IMR-90 (cell line): Measurements from ENCODE around the gene PLCB4. TPM values are rescaled to one million over a fixed set of nuclear protein-coding genes. Genes with fewer than 3 reads are reported as not detected.

Experiments used
- ATAC-seq: fragments of 200-7000 bp; cut with Tn5 transposase; 2 replicates; pipeline ENCODE4 v1.9.1; 2020; ENCODE audit warnings: low read depth, mild to moderate bottlenecking, moderate library complexity
- BruUV-seq: library from RNA; stranded (reverse); fragments of 400-500 nt; replicated peaks from 2 replicates; lab custom pipeline; 2021; lab: Mats Ljungman, UMichigan
- CTCF ChIA-PET: fragments of 300-600 bp; formaldehyde crosslinking; extraction: SDS; loops from one replicate; lab custom pipeline; 2021; ENCODE audit warnings: antibody characterized with exemption; lab: Yijun Ruan, JAX
- POLR2A ChIA-PET: fragments of 300-600 bp; sonication (Branson Sonifier 250); formaldehyde crosslinking; loops from one replicate; lab custom pipeline; 2022; ENCODE audit warnings: antibody characterized with exemption; ENCODE audit not compliant: unreplicated experiment; lab: Charles Lee
- DNase-seq: peaks from one replicate; pipeline ENCODE4 v3.0.0; 2013
- H2AFZ ChIP-seq: replicated peaks from 2 replicates; pipeline ENCODE3; 2013; ENCODE audit warnings: low read length, mild to moderate bottlenecking; ENCODE audit not compliant: poor library complexity
- H2AK5ac ChIP-seq: 2 replicates; pipeline ENCODE4 v1.6.1; 2013; ENCODE audit warnings: low read depth, low read length, inconsistent platforms
- H2AK9ac ChIP-seq: replicated peaks from 2 replicates; pipeline ENCODE3; 2013; ENCODE audit warnings: mild to moderate bottlenecking, low read depth, low read length, moderate library complexity; ENCODE audit not compliant: poor library complexity
- H2BK120ac ChIP-seq: 2 replicates; pipeline ENCODE4 v1.6.1; 2013; ENCODE audit warnings: low read depth, low read length, inconsistent platforms
- H2BK15ac ChIP-seq: 3 replicates; pipeline ENCODE4 v1.6.1; 2013; ENCODE audit warnings: low read depth, low read length, inconsistent platforms
- H2BK20ac ChIP-seq: 2 replicates; pipeline ENCODE4 v1.6.1; 2013; ENCODE audit warnings: low read depth, mild to moderate bottlenecking, inconsistent platforms, low read length, moderate library complexity
- H2BK5ac ChIP-seq: 2 replicates; pipeline ENCODE4 v1.6.1; 2013; ENCODE audit warnings: mild to moderate bottlenecking, low read depth, low read length, inconsistent platforms; ENCODE audit not compliant: poor library complexity, severe bottlenecking
- H3K14ac ChIP-seq: replicated peaks from 2 replicates; pipeline ENCODE4 v1.6.1; 2013; ENCODE audit warnings: low read depth, low read length, inconsistent platforms
- H3K18ac ChIP-seq: 2 replicates; pipeline ENCODE4 v1.6.1; 2013; ENCODE audit warnings: low read depth, low read length, control low read depth
- H3K23ac ChIP-seq: 2 replicates; pipeline ENCODE4 v1.6.1; 2013; ENCODE audit warnings: low read depth, low read length, inconsistent platforms
- H3K27ac ChIP-seq: 2 replicates; pipeline ENCODE4 v1.5.1; 2013; ENCODE audit warnings: mild to moderate bottlenecking, control low read depth, low read length; ENCODE audit not compliant: insufficient read depth
- H3K27me3 ChIP-seq: 2 replicates; pipeline ENCODE4 v1.6.1; 2013; ENCODE audit warnings: low read length; ENCODE audit not compliant: control insufficient read depth, insufficient read depth
- H3K36me3 ChIP-seq: 2 replicates; pipeline ENCODE4 v1.6.1; 2013; ENCODE audit warnings: low read length, mixed read lengths; ENCODE audit not compliant: control insufficient read depth, insufficient read depth
- H3K4ac ChIP-seq: 2 replicates; pipeline ENCODE4 v1.6.1; 2013; ENCODE audit warnings: low read depth, low read length, inconsistent platforms
- H3K4me1 ChIP-seq: 2 replicates; pipeline ENCODE4 v1.6.1; 2013; ENCODE audit warnings: low read length, mixed read lengths; ENCODE audit not compliant: control insufficient read depth, insufficient read depth
- H3K4me2 ChIP-seq: 2 replicates; pipeline ENCODE4 v1.6.1; 2013; ENCODE audit warnings: low read depth, mild to moderate bottlenecking, control low read depth, low read length, moderate library complexity
- H3K4me3 ChIP-seq: 2 replicates; pipeline ENCODE4 v1.5.1; 2013; ENCODE audit warnings: low read depth, mild to moderate bottlenecking, control low read depth, low read length, moderate library complexity; ENCODE audit not compliant: insufficient read depth
- H3K56ac ChIP-seq: 2 replicates; pipeline ENCODE4 v1.6.1; 2013; ENCODE audit warnings: low read length, inconsistent platforms; ENCODE audit not compliant: insufficient read depth; ENCODE audit errors: extremely low read depth
- H3K79me1 ChIP-seq, 2 experiments: 2 replicates each; pipeline ENCODE4 v1.6.1; 2013; ENCODE audit warnings: low read length in 2 of 2, inconsistent platforms in 1 of 2, low read depth in 1 of 2
- H3K9ac ChIP-seq: 2 replicates; pipeline ENCODE4 v1.6.1; 2013; ENCODE audit warnings: low read depth, low read length, control low read depth
- H3K9me1 ChIP-seq: 2 replicates; pipeline ENCODE4 v1.6.1; 2013; ENCODE audit warnings: low read length, inconsistent platforms; ENCODE audit not compliant: insufficient read depth
- H3K9me3 ChIP-seq: 2 replicates; pipeline ENCODE4 v1.6.1; 2013; ENCODE audit warnings: low read length; ENCODE audit not compliant: control insufficient read depth, insufficient read depth
- H4K20me1 ChIP-seq: 2 replicates; pipeline ENCODE4 v1.6.1; 2013; ENCODE audit warnings: low read length, inconsistent platforms; ENCODE audit not compliant: insufficient read depth
- H4K5ac ChIP-seq: 2 replicates; pipeline ENCODE4 v1.6.1; 2013; ENCODE audit warnings: mild to moderate bottlenecking, low read depth, low read length, control low read depth
- H4K8ac ChIP-seq, 2 experiments: 2 replicates each; pipeline ENCODE4 v1.6.1; 2013; ENCODE audit warnings: low read depth in 2 of 2, low read length in 2 of 2, control low read depth in 1 of 2, inconsistent platforms in 1 of 2
- H4K91ac ChIP-seq: 2 replicates; pipeline ENCODE4 v1.6.1; 2013; ENCODE audit warnings: low read depth, low read length, inconsistent platforms; ENCODE audit not compliant: insufficient read depth
- BHLHE40 ChIP-seq: fragments of 150-350 bp; IDR thresholded peaks from 2 replicates; pipeline ENCODE4 v1.6.1; 2016; ENCODE audit warnings: mild to moderate bottlenecking, low read depth, low read length
- CEBPB ChIP-seq: IDR thresholded peaks from 2 replicates; pipeline ENCODE4 v1.6.1; 2012; ENCODE audit warnings: low read depth, low read length, improper control_type of control experiment
- CHD1 ChIP-seq: IDR thresholded peaks from 2 replicates; pipeline ENCODE4 v1.6.1; 2012; ENCODE audit warnings: low read depth, low read length, improper control_type of control experiment
- ELK1 ChIP-seq: fragments of 150-350 bp; IDR thresholded peaks from 2 replicates; pipeline ENCODE4 v1.6.1; 2016; ENCODE audit warnings: low read depth, mild to moderate bottlenecking, low read length, moderate library complexity, borderline replicate concordance
- FOS ChIP-seq: fragments of 150-350 bp; IDR thresholded peaks from 2 replicates; pipeline ENCODE4 v1.6.1; 2016; ENCODE audit warnings: low read depth, low read length
- MAFK ChIP-seq: IDR thresholded peaks from 2 replicates; pipeline ENCODE4 v1.6.1; 2012; ENCODE audit warnings: low read depth, low read length, improper control_type of control experiment
- MAZ ChIP-seq: IDR thresholded peaks from 2 replicates; pipeline ENCODE4 v1.6.1; 2012; ENCODE audit warnings: low read depth, mild to moderate bottlenecking, low read length, improper control_type of control experiment, moderate library complexity, borderline replicate concordance
- MXI1 ChIP-seq: IDR thresholded peaks from 2 replicates; pipeline ENCODE4 v1.6.1; 2012; ENCODE audit warnings: low read depth, mild to moderate bottlenecking, low read length, moderate library complexity, borderline replicate concordance
- NFE2L2 ChIP-seq: fragments of 150-350 bp; IDR thresholded peaks from 2 replicates; pipeline ENCODE4 v1.6.1; 2016; ENCODE audit warnings: low read depth, mild to moderate bottlenecking, low read length
- POLR2A ChIP-seq: IDR thresholded peaks from 2 replicates; pipeline ENCODE4 v1.6.1; 2012; ENCODE audit warnings: mild to moderate bottlenecking, low read depth, low read length
- RAD21 ChIP-seq: IDR thresholded peaks from 2 replicates; pipeline ENCODE4 v1.6.1; 2012; ENCODE audit warnings: low read length, improper control_type of control experiment
- RCOR1 ChIP-seq: IDR thresholded peaks from 2 replicates; pipeline ENCODE4 v1.6.1; 2012; ENCODE audit warnings: mild to moderate bottlenecking, low read length, improper control_type of control experiment; ENCODE audit not compliant: insufficient replicate concordance
- RFX5 ChIP-seq: IDR thresholded peaks from 2 replicates; pipeline ENCODE4 v1.8.0; 2012; ENCODE audit warnings: low read depth, mild to moderate bottlenecking, low read length, moderate library complexity
- SMC3 ChIP-seq: fragments of 150-350 bp; IDR thresholded peaks from 2 replicates; pipeline ENCODE4 v1.6.1; 2016; ENCODE audit warnings: low read depth, mild to moderate bottlenecking, antibody characterized with exemption, low read length, moderate library complexity
- dilution Hi-C: fragments of 300-500 bp; cut with HindIII; formaldehyde crosslinking; loops from one replicate; pipeline ENCODE4 v1.14.3; 2018; ENCODE audit warnings: low sequenced_read_pairs; ENCODE audit not compliant: unreplicated experiment
- in situ Hi-C: fragments of 300-500 bp; cut with MboI; formaldehyde crosslinking; loops from 3 replicates; pipeline ENCODE4 v1.14.3; 2019; ENCODE audit warnings: low sequenced_read_pairs, inconsistent platforms, mixed read lengths
- intact Hi-C: fragments of 100-400 bp; cut with micrococcal nuclease; formaldehyde crosslinking; loops from 2 replicates; pipeline ENCODE4 v1.10.0; 2022
- polyA plus RNA-seq, 3 experiments: library from polyadenylated mRNA; depleted of rRNA; stranded (reverse); fragments of >200 nt; gene quantifications; 2 replicates each; pipeline ENCODE4 v1.2.3, GENCODE V29; 2012; ENCODE audit warnings: low replicate concordance in 1 of 3
- total RNA-seq: library from RNA; depleted of rRNA; stranded (reverse); fragments of >200 nt; gene quantifications from 2 replicates; pipeline ENCODE4 v1.2.3, GENCODE V29; 2012
- TF ChIP-seq, protein P1 (sequence below): conservative IDR thresholded peaks from 2 replicates; pipeline ENCODE4 v1.5.1; 2012; ENCODE audit warnings: mild to moderate bottlenecking, low read depth, low read length, improper control_type of control experiment
- TF ChIP-seq, protein P2 (sequence below): fragments of 150-350 bp; IDR thresholded peaks from 2 replicates; pipeline ENCODE4 v1.6.1; 2017; ENCODE audit warnings: mild to moderate bottlenecking, antibody characterized with exemption, low read length, low read depth

Gene PLCB4
- total and polyA plus RNA-seq, 2 of the 4 experiments (the other 2 are of a cell fraction), result 12.5 to 24.0 TPM

- Histone ChIP-seq H4K91ac (no peak overlapping the region), H3K9me3 (no peaks in the 10 kb centered on the region), H2BK5ac (no peak overlapping the region), H3K4ac (no peak overlapping the region), H3K56ac (no peak overlapping the region), H3K27me3 (no peaks in the 10 kb centered on the region), H2AK5ac (no peak overlapping the region), H3K18ac (no peak overlapping the region), H3K9me1 (peaks cover 9% of the 10 kb centered on the region), H4K20me1 (no peaks in the 10 kb centered on the region), H4K8ac (no peak overlapping the region), H3K36me3 (peaks cover 15% of the 10 kb centered on the region), H2BK20ac (no peak overlapping the region), H3K9ac (no peak overlapping the region), H2AK9ac (no peak overlapping the region), H2BK120ac (no peak overlapping the region), H3K23ac (no peak overlapping the region), H3K4me1 (peaks cover 8% of the 10 kb centered on the region), H3K79me1 (peaks cover 0 to 10% of the 10 kb centered on the region in 2 experiments; a peak in 1 of 4 replicates), H3K4me2 (no peak overlapping the region), H3K27ac (no peak overlapping the region), H2BK15ac (no peak overlapping the region), H2AFZ (no peak overlapping the region), H3K14ac (no peak overlapping the region), H4K5ac (no peak overlapping the region), H3K4me3 (no peak overlapping the region)
- DNase-seq (no peak), ATAC-seq (no peak)
- POLR2A ChIA-PET, result no interaction called here
- intact Hi-C loops (no loop called here), dilution Hi-C loops (no loop called here), in situ Hi-C loops (loop anchor here (25.0 kb wide), 1 partner anchor 509 kb away; no protein-coding TSS in a partner anchor)
- no peak for TF ChIP-seq SMC3
- no peak for TF ChIP-seq MXI1
- TF ChIP-seq MAFK, result no peak
- no peak for TF ChIP-seq BHLHE40
- TF ChIP-seq FOS, result no peak
- TF ChIP-seq RCOR1, result no peak
- TF ChIP-seq ELK1, result no peak
- no peak for TF ChIP-seq POLR2A
- TF ChIP-seq RFX5, result no peak
- TF ChIP-seq CEBPB, result no peak
- TF ChIP-seq, protein P1, sequence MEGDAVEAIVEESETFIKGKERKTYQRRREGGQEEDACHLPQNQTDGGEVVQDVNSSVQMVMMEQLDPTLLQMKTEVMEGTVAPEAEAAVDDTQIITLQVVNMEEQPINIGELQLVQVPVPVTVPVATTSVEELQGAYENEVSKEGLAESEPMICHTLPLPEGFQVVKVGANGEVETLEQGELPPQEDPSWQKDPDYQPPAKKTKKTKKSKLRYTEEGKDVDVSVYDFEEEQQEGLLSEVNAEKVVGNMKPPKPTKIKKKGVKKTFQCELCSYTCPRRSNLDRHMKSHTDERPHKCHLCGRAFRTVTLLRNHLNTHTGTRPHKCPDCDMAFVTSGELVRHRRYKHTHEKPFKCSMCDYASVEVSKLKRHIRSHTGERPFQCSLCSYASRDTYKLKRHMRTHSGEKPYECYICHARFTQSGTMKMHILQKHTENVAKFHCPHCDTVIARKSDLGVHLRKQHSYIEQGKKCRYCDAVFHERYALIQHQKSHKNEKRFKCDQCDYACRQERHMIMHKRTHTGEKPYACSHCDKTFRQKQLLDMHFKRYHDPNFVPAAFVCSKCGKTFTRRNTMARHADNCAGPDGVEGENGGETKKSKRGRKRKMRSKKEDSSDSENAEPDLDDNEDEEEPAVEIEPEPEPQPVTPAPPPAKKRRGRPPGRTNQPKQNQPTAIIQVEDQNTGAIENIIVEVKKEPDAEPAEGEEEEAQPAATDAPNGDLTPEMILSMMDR, result no peak
- TF ChIP-seq CHD1, result no peak
- no peak for TF ChIP-seq NFE2L2
- no peak for TF ChIP-seq RAD21
- no peak for TF ChIP-seq MAZ
- TF ChIP-seq, protein P2, sequence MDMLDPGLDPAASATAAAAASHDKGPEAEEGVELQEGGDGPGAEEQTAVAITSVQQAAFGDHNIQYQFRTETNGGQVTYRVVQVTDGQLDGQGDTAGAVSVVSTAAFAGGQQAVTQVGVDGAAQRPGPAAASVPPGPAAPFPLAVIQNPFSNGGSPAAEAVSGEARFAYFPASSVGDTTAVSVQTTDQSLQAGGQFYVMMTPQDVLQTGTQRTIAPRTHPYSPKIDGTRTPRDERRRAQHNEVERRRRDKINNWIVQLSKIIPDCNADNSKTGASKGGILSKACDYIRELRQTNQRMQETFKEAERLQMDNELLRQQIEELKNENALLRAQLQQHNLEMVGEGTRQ, result no peak
- no TSS peak for BruUV-seq
- CTCF ChIA-PET, result no interaction called here
Observed at GRCh38 chr20:9403448-9403847, 334.6 kb downstream of the PLCB4 start.
